ENCODE measurements around the gene DNER. TPM values are rescaled to one million over a fixed set of nuclear protein-coding genes. Genes with fewer than 3 reads are reported as not detected.
A peak's percentile ranks its signal among the peaks of the same experiment; 100 is the strongest.

DNER gene
- polyA plus RNA-seq, 12 donors: 1.2 to 6.9 (median 2.2) TPM; not detected in 2

DNA sequence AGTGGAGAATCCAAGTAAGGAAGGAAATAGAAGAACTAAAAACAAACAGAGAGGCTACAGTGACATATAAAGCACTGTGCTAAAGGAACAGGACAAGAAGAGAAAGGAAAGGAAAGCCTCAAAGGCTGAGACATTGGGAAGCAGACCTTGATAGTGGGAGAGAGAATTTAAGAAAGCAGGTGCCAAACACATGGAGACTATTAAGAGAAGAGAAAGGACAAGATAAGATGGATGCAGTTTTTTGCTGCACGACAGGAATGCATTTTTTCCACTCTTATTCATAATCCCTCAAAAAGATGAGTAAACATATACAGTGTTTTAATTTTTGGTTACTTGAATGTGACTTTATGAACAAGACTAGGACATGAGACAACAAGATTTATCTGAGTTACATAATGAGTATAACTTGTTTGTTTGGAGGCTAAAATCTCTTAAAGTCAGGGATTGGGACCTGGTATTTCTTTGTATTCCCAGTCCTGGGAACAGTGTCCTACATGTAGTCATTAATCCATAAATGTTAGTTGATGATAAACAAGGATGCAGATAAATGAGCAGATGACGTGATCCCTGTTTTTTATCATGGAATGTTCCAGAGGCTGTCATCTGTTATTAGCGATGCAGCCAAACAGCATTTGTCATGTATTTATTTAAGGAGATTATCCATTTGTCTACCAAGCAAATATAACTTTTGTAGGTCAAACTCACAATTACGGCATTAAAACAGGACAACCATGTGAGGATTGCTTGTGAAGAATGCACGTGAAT is 141.7 kb downstream of the DNER start:
- DNase-seq: peak; percentile 34

DNA sequence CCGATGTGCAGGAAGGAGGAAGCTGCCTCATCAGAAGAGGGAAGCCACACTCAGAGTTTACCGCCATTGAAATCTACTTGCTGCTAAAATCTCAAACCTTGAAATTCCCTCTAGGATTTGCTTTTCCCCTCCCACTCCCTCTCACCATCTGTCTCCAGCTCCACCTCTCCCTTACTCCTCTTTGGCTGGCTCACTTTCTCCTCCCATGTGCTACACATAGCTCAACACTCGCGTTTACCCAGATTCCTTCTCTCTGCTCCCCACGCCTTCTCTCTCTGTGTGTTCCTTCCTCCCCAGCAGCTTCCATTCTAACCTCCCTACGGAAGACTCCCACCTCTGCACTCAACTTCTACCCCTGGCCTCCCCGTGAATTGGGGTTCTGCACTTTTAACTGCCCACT is 143.1 kb downstream of the DNER start:
- DNase-seq: no peak

DNA sequence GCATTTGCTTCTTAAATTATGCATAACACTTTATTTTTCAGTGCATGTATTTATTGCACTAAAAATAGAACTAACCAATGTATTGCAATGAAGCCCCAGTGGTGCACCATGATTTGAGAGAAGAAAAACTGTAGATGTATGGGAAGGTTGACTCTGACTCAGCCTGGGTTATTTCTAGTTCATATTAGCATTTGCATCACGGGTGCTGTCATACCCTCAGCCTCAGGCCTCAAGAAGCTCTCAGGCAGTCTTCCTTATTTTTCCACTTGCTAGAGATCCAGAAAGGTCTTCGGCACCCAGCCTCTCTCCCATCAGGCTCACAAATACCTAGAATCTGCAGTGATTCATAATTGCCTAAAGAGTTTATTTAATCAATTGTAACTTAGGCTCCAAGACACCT is 148.0 kb downstream of the DNER start:
- no peak for DNase-seq

DNA sequence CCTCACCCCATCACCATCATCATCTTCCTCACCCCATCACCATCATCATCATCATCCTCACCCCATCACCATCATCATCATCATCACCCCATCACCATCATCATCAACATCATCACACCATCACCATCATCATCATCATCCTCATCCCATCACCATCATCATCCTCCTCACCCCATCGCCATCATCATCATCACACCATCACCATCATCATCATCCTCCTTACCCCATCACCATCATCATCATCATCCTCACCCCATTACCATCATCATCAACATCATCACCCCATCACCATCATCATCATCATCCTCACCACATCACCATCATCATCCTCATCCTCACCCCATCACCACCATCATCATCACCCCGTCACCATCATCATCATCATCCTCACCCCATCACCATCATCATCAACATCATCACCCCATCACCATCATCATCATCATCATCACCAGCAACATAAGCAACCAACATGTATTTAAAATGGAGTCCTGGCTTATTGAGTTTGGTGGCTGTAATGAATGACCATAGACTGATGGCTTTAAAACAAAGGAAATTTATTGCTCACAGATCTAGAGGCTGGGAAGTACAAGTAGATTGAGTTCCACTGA is 150.0 kb downstream of the DNER start:
- no peak for DNase-seq

DNA sequence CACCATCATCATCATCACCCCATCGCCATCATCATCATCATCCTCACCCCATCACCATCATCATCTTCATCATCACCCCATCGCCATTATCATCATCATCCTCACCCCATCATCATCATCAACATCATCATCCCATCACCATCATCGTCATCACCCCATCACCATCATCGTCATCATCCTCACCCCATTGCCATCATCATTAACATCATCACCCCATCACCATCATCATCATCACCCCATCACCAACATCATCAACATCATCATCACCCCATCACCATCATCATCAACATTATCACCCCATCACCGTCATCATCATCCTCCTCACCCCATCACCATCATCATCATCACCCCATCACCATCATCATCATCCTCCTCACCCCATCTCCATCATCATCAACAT is 151.0 kb downstream of the DNER start:
- DNase-seq: no peak

DNA sequence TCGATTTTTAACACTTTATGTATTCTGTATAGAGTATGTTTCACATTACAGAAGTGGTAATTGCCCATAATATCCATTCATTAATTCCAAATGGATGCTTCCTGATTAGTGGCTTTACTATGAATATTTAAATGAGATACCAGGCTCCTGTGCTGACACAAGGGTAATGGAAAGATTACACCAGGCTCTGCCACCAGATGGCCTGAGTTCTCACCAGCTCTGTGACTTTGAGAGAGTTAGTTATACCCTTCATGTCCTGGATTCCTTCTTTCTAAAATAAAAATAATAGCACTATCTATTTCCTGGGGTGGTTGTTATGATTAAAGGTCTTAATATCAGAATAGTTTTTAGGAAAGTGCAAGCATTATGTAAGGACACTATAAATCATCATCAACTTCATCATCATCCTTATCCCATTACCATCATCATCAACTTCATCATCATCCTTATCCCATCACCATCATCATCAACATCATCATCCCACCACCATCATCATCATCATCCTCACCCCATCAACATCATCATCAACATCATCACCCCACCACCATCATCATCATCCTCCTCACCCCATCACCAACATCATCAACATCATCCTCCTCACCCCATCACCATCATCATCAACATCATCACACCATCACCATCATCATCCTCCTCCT is 151.8 kb downstream of the DNER start:
- no peak for DNase-seq

DNA sequence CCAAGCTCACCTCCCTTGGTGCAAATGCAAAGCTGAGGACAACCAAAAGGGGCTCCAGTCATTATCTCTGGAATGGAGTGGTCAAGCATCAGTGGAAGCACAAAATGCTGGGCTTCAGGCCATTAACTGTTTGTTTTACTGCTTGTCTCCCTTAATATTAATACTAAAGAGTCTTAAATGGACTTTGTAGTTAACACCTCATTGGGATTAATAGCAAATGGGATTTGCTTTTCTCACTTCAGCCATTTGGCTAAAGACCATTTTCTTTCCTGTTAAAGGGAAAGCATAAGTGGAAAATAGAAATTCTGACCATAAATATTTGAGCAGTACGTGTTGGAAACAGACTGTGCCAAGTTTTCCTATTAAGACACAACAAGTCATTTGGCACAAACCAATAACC is 154.4 kb downstream of the DNER start:
- no peak for DNase-seq

DNA sequence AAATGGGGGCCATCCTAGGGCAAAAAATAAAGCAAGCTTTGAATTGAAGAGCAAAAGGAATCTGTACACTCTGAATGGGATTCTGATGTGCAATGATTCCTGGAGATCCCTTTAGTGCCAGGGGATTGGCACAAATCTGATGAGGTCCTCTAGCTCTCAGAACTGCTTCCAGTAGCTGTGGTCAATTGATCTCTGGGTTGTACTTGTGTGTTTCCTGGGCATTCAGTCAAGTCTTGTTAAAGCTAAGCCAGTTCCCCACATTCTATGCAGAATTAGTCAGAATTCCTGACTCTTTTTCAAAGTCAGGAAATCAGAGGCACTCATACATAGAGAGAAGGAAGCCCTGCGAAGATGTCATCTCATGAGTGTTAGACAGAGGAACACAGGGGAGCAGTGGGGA is 161.3 kb downstream of the DNER start:
- DNase-seq: no peak

DNA sequence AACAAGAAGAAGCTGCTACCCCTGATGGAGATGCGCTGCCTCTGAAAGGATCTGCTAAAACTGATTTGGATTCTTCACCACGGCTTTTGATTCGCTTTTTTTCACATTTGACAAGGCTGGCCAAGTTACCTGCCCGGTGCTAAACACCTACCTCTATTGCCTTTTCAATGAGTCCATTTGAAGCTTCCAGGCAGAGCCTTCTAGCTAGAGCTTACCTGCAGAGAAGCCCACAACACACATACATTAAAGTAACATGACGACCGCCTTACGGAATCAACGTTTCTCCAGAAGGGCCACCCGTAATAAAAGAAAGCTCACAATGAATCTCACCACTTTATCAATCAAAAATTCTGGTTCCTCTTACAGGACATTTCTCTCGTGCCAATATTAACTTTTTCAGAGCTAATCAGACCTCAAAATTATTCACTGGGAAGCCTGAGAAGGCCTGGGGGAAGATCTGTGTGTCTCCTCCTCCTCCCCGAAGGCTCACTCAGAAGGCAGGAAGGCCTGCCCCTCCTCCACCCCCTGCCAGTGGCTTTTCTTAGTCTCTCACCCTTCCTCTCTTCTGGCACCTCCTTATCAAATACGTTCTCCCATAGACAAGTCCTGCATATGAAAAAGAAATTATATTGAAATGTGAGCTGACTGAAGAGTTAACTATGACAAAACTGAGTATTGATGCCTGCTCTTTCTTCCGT is 171.0 kb downstream of the DNER start:
- no peak for DNase-seq

DNA sequence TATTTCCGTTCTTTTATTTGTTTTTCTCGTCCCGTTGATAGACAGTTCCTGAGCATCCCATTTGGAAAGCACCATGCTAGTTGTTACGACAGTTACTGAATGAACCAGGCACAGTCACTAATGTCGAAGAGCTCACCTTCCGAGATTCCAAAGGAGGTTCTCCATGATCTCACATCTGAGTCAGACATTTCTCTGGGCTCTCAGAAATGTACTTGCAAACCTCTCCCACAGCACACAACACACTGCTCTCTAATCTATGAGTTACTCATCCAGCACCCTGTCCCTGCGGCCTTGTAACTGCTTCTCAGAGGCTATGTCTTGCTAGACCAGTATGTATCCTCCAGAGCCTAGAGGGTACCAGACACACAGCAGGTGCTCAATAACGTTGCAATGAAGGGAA is 174.7 kb downstream of the DNER start:
- no peak for DNase-seq

DNA sequence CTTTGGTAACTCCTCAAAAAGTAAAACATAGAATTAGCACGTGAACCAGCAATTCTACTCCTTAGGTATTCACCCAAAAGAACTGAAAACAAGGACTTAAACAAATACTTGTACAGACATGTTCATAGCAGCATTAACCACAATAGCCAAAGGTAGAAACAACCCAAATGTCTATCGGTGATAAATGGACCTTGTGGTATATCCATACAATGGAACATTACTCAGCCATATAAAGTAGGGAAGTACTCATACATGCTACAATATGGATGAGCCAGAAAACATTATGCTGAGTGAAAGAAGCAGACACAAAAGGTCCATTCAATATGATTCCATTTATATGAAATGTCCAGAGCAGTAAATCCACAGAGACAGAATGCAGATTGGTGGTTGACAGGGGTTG is 182.8 kb downstream of the DNER start:
- no peak for DNase-seq

DNA sequence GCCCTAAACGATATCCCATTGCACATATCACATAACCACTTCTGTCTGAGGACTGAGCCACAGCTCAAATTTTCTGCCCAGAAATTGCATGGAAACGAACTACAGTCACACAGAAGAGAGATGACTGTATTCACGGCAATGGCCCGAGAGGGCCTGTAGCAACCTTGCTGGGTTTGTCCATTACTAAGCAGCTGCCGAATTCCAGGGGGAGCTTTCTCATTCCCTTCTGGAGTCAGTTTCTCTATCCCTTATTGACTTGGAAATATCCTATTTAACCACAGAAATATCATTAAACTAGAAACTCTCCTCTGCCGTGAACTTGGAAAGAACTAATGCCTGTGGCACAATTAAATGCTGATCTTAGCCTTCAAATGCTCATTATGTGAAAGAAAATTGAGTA is 183.9 kb downstream of the DNER start:
- DNase-seq: peak; percentile 16

DNA sequence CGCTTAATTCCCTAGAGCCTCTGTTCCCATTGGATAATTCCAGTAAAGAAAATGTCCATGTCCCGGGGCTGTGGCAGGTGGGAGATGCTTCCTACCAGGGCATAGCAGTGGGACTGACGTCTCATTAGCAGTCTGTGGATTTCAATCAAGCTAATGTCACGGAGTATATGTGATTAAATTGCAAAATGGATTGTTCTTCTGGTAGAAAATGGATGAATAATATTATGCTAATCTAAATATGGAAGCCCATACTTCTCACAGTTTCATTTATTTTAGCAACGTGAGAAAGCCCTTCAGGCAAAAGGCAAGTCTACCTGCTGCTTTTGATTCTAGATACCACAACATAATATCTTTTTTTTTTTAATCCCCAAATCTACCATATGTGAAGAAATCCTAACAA is 185.5 kb downstream of the DNER start:
- no peak for DNase-seq

DNA sequence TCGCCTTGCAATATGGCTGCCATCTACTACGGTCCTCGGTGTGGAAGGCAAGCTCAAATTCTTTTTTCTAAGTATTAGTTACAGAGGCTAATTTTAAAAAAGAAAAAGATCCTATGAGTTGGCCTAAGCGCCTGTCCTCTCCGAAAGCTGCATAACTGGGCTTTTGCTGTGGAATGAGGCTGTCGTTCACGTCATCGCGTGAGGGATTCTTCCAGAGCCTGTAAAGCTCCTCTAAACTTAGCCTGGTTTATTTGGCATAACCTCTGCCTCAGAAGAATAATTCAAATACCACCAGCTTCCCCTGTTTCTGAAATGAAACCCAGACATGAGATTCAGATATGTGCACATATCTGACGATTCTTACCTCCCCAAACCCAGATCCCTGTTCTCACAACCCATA is 187.4 kb downstream of the DNER start:
- no peak for DNase-seq

DNA sequence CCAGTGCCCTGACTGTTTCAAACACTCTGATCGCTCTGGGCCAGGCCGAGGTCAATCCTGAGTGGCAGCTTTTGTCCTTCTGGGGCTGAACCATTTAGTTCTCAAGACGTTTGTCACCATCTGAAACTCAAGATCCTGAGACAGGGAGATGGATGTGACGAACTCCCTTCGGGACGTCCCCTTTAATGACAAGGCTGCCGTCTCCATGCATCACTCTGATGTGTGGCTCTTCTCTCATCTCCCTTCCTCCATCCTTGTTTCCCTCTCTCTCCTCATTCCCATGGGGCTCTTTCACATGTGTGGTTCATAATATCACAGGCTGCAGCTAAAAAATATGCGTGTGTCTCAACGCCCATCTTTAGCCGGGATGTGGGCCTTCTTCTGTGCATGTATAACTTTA is 189.6 kb downstream of the DNER start:
- DNase-seq: no peak

DNA sequence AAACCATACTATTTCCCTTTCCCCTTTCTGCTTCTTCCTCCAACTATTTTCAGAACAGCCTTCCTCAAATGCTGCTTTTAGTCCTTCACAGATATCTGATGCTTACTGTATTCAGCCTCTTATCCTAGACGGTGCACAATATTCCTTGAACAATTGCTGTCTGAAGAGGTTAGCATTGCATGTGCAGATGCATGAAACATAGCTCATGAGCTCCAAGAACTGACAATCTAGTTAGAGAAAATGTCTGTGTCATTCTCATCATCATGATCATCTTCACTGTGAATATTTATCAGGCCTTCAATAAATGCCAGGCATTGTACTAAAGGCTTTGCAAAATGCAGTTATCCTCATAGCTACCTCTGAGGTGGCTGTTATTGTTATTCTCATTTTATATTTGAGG is 190.7 kb downstream of the DNER start:
- DNase-seq: no peak

DNA sequence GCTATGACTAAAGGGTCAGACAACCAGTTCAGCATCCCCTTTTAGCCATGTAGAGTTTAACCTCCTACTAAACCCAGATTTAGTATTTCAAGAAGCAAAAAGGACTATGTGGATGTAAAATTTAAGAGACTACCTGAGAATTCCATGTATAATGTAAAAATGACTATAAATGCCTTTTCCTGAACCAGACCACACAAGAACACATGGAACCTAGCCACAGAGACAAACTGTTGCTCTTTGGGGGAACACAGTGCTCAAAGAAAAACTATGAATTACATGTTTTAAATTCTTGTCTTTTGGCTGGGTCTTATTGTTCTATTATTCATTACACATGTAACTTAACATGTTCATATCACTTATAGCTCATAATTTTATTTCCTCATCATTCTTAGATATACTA is 192.8 kb downstream of the DNER start:
- DNase-seq: peak; percentile 44

DNA sequence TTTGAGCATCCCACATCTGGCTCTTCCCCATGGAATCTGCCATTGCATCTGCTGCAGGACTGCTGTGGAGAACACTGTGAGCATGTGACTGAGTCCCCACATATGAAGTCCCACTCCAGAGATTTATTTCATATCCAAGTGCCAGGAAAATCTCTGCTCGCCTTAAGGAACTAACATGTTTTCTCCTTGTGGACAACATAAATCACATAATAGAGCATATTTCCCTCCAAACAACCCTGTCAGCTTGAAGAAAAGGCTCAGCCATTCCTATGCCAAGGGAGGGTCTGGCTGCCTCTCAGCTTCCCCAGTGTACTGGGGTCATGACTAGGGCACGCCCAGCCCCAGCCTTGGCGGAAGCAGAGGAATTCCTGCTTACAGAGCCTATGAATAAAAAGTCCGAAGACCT is 193.7 kb downstream of the DNER start:
- peak; percentile 89 for DNase-seq

DNA sequence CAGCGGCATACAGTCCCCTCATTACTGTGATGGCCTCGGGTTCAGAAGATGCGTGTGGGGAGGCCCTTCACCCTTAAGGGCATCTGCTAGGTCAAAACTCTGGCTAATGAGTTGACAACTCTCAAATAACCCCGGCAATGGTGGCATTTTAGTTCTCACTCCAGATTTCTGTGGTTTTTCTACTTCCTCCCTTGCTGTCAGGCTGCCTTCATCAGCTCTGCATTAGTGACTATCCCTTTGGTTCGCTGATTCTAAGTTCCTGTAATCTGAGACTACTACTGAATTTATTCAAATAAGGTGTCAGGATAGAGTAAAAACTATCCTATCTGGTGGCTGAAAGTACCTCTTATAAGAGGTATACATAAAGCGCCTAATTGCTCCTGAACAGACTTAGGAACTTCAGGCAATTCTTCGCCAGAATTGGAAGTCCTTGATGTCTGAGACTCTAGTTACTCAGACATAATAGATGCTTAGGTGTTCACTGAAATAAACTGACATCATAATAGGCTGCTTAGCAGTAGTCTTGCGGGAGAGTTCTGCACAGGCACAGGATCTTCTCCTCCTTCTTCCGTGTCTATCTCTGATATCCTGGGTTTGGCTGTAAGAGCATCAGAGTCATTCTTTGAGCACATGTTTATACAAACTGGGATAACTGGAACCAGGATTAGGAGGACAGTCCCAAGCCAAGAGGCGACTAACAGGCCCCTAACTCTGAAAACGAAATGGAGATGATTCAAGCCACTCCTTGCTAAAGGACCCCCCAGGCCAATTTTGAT is 194.5 kb downstream of the DNER start:
- peak; percentile 46 for DNase-seq

DNA sequence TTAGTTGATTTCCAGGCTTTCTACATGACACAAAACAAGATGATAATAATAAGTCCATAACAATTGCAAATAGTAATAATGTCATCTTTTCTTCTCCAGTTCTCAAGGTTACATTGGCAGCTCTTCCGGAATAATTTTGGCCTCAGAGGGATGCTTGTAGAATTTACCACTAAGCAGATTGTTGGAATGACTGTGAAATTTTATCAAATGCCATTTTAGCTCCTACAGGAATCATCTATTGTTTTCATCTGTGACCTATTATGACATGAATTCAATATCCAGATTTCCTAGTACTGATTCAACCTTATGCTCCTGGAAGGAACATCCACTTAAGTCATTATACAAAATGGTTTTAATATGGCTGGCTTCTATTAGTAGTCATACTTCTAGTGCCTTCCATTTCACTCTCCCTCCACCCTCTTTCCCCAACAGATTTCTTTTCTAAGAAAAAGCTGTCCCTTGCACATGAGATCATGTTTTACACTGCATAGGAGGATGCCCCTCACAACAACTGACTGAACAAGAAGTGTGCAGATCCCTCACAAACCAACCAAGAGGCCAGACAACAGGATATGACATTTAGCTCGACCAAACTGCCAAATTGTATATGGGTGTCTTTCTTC is 200.0 kb downstream of the DNER start:
- DNase-seq: peak; percentile 58

DNA sequence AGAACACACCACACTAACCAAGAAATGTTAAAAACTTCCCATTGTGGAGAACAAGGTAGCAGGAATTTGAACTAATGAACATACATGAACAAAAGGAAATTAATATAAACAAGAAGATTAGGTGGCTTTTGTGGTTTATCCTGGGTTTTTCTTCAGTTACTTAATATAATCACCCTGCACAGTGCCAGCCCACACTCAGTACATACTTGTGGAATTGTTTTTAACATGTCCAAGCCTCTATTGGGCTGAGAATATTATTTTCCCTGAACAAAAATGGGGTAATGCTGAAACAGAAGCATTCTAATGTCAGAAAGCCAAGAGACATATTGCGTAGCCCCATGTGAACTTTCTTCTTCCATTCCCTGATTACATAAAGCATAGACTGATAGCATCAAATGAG is 202.8 kb downstream of the DNER start:
- DNase-seq: no peak

All from muscle of arm (tissue), 12 donors.